GM13976 (cell line): ENCODE measurements around the gene ADGRD1.

Source experiments
- DNase-seq: peaks from one replicate; pipeline ENCODE4 v3.0.0; 2012; ENCODE audit warnings: low spot score
- in situ Hi-C: fragments of 300-500 bp; cut with MboI; formaldehyde crosslinking; loops from one replicate; pipeline ENCODE4 v1.12.0; 2022; ENCODE audit warnings: low sequenced_read_pairs, mixed read lengths, inconsistent platforms; ENCODE audit not compliant: unreplicated experiment
- TF ChIP-seq, protein P1 (sequence below): IDR thresholded peaks from 2 replicates; pipeline ENCODE4 v1.5.1; 2012; ENCODE audit warnings: borderline replicate concordance, mild to moderate bottlenecking; ENCODE audit not compliant: insufficient read depth; ENCODE audit errors: extremely low read depth, missing control alignments, control extremely low read depth

ADGRD1 gene

DNA sequence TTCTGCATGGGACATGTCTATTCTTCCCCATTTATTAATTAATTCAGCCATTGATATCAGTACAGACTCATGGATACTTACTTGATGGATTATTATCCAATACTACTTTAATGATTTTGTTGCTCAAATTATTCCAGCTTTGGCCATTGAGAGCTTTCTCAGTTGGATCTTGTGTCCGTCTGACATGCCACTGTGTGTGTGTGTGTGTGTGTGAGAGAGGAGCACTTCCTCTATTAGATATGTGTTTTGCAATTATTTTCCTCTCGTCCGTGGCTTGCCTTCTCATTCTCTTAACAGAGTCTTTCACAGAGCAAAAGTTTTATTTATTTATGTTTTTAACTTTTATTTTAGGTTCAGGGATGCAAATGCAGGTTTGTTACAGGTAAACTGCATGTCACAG is 194.2 kb downstream of the ADGRD1 start:
- in situ Hi-C loops, result no loop called here
- TF ChIP-seq, protein P1, sequence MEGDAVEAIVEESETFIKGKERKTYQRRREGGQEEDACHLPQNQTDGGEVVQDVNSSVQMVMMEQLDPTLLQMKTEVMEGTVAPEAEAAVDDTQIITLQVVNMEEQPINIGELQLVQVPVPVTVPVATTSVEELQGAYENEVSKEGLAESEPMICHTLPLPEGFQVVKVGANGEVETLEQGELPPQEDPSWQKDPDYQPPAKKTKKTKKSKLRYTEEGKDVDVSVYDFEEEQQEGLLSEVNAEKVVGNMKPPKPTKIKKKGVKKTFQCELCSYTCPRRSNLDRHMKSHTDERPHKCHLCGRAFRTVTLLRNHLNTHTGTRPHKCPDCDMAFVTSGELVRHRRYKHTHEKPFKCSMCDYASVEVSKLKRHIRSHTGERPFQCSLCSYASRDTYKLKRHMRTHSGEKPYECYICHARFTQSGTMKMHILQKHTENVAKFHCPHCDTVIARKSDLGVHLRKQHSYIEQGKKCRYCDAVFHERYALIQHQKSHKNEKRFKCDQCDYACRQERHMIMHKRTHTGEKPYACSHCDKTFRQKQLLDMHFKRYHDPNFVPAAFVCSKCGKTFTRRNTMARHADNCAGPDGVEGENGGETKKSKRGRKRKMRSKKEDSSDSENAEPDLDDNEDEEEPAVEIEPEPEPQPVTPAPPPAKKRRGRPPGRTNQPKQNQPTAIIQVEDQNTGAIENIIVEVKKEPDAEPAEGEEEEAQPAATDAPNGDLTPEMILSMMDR, result no peak
- no peak for DNase-seq

DNA sequence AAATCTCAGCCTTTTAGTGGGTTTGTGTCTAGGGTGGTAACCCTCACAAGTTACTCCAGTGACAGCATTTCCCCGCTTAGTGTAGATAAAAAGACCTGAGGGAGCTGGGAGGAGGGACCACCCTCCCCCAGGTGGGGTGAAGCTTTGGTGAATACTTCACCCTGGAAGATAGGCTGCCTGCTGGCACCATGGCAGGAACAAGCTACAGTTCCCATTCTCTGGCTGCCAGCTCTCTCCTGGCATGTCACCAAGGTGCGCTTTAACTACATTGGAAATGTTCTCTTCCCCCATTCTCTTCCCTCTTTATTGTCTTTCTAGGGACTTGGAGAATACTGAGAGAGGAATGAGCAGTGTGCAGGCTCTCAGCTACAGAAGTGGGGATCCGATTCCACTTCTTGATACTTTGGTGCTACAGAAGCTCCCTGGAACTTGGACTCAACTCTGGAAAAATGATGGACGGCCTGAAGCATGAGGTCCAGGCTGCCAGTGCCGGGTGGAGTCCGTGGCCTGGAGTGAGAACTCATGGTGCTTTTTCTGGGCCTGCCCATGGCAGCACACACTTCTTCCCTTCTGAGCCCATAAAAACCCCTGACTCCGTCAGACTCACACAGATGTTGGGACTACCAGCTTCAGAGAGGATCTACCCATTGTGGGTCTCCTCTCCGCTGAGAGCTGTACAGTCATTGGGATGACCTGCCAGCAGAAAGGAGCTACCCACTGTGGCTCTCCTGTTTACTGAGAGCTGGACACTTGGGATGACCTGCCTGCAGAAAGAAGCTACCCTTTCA is 198.0 kb downstream of the ADGRD1 start:
- TF ChIP-seq, protein P1, result no peak
- in situ Hi-C loops, result no loop called here
- no peak for DNase-seq

DNA sequence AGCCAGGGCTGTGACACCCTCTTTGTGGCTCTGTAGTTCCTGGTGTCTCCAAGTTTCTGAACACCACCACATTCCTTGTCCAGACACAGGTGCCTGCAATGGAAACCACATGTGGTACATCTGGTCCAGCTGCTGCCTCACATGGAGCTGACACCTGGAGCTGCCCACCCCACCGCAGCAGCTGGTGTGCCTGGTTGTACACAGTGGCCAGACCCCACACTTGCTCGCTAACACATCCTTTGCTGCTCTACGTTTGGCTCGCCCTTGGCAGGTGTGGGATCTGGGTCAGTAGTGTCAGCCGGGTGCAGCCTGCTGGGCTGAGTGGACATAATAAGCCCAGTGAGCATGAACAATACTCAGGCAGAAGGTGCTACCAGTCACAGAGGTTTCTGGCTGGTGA is 198.9 kb downstream of the ADGRD1 start:
- in situ Hi-C loops, result no loop called here
- TF ChIP-seq, protein P1, result no peak
- DNase-seq, result no peak

DNA sequence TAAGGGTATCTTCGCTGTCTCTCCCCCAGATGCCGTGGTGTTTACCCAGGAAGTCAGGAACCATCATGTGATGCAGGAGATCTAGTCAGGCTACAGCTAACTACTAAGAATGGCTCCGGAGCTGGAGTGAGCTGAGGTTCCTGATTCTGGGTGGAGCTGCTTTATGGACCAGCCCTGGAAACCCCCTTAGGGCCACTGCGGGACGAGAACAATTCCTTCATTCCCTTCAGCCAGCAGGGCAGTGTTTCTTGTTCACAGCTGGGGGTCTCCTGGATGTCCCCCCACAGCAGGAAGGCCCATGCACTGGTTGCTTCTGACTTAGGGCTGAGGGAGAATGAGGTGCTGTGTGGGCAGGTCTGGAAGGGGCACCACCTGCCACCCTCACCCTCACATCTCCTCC is 199.3 kb downstream of the ADGRD1 start:
- in situ Hi-C loops, result no loop called here

DNA sequence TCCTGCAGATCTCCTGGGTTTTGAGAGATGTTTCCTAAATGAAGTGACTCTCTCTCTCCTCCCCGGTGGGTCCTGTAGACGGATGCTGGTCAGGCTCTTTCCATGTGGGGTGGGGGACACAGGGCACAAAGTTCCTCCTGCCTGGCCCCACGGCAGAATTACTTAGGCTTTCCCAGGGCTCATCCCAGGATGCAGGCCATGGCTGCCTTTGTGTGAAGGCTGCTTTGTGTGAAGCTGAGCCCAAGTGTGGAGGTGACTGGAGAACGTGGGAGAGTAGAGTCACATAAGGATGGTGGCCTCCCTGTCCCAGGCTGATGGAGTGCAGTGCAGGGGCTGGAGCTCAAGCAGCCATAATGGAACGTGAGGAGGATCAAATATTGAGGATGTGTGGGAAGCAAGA is 200.2 kb downstream of the ADGRD1 start:
- in situ Hi-C loops, result no loop called here
- TF ChIP-seq, protein P1, result no peak
- DNase-seq, result no peak

More for the DNA sequence above, 199.3 kb downstream of the ADGRD1 start:
- DNase-seq, result no peak
- TF ChIP-seq, protein P1, result no peak

DNA sequence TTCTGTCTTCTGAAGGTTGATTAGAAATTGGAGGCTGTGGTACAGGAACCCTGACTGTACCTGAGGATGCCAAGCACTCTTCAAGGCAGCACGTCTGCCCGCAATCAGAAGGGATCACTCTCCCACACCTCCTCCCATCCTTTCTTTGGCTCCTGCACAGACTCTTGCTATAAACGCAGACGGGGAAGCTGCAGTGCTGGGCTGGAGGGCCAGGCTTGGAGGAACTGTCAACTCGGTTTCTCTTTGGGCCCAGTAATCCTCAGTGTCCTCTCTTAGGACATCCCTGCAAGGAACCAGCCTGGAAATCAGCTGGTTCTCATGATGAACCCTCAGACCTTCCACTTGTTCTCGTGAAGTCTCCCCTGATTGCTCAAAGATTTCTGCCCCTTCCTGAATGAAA is 201.4 kb downstream of the ADGRD1 start:
- TF ChIP-seq, protein P1, result no peak
- no peak for DNase-seq
- in situ Hi-C loops, result no loop called here
